Measurements from ENCODE around the gene DDX47. TPM values are rescaled to one million over a fixed set of nuclear protein-coding genes. Genes with fewer than 3 reads are reported as not detected.
"Not testable (repeated sequence)": the region's sequence is repeated elsewhere in the genome, so short reads cannot be mapped to it uniquely, and the experiment has no call there.

The DDX47 gene
- total RNA-seq, 1 donor from 2014 or later: 42.0 TPM

GRCh38 chr12:12817616-12818015 is 4.5 kb downstream of the DDX47 start:
- intact Hi-C loops (cut with DNase I): no loop called here
- TF ChIP-seq POLR2AphosphoS5 (IDR thresholded peaks at IDR 0.05; ENCODE audit: insufficient read depth in 1 of 2, low read depth in 1 of 2): no peak
- TF ChIP-seq CTCF (IDR thresholded peaks at IDR 0.05): no peak
- TF ChIP-seq POLR2A (IDR thresholded peaks at IDR 0.05): no peak
- H3K36me3 ChIP-seq: peaks cover 0 to 19% of the 10 kb centered on the region in 2 donors
- no peak overlapping the region for H3K4me3 ChIP-seq
- H3K27me3 ChIP-seq: no peaks in the 10 kb centered on the region
- H3K4me1 ChIP-seq: peaks cover 47% of the 10 kb centered on the region
- DNase-seq (ENCODE audit: extremely low spot score in 2 of 2): no peak
- no peaks in the 10 kb centered on the region for H3K9me3 ChIP-seq
- H3K27ac ChIP-seq: no peak overlapping the region

- intact Hi-C loops (cut with DNase I): no loop called here
- peaks cover 0 to 29% of the 10 kb centered on the region in 2 donors for H3K36me3 ChIP-seq
These were observed 5.6 kb downstream of the DDX47 start for GRCh38 chr12:12818701-12819100.

GRCh38 chr12:12819221-12819620 is 6.1 kb downstream of the DDX47 start:
- Histone ChIP-seq H3K9me3 (no peaks in the 10 kb centered on the region), H3K4me1 (peaks cover 40% of the 10 kb centered on the region), H3K27me3 (no peaks in the 10 kb centered on the region), H3K36me3 (peaks cover 0 to 35% of the 10 kb centered on the region in 2 donors), H3K27ac (peak overlapping the region; percentile 18), H3K4me3 (no peak overlapping the region)
- no peak for DNase-seq (ENCODE audit: extremely low spot score in 2 of 2)
- TF ChIP-seq POLR2A (IDR thresholded peaks at IDR 0.05): no peak
- TF ChIP-seq POLR2AphosphoS5 (IDR thresholded peaks at IDR 0.05; ENCODE audit: insufficient read depth in 1 of 2, low read depth in 1 of 2): no peak
- no peak for TF ChIP-seq CTCF (IDR thresholded peaks at IDR 0.05)
- intact Hi-C loops (cut with DNase I): no loop called here

More at GRCh38 chr12:12818701-12819100, 5.6 kb downstream of the DDX47 start:
- no peak for DNase-seq (ENCODE audit: extremely low spot score in 2 of 2)
- no peak for TF ChIP-seq CTCF (IDR thresholded peaks at IDR 0.05)
- no peak for TF ChIP-seq POLR2AphosphoS5 (IDR thresholded peaks at IDR 0.05; ENCODE audit: insufficient read depth in 1 of 2, low read depth in 1 of 2)
- no peak for TF ChIP-seq POLR2A (IDR thresholded peaks at IDR 0.05)
- H3K27me3 ChIP-seq: no peaks in the 10 kb centered on the region
- H3K9me3 ChIP-seq: no peaks in the 10 kb centered on the region
- H3K27ac ChIP-seq: no peak overlapping the region
- H3K4me3 ChIP-seq: no peak overlapping the region
- peaks cover 45% of the 10 kb centered on the region for H3K4me1 ChIP-seq

- intact Hi-C loops (cut with DNase I): no loop called here
These were observed 6.7 kb downstream of the DDX47 start for GRCh38 chr12:12819752-12820311.

GRCh38 chr12:12820376-12820775 is 7.2 kb downstream of the DDX47 start:
- H3K4me1 ChIP-seq: peaks cover 29% of the 10 kb centered on the region
- H3K27me3 ChIP-seq; H3K9me3 ChIP-seq; H3K4me3 ChIP-seq; H3K27ac ChIP-seq; DNase-seq (ENCODE audit: extremely low spot score in 2 of 2); intact Hi-C loops (cut with DNase I): not testable (repeated sequence)
- H3K36me3 ChIP-seq: peaks cover 0 to 46% of the 10 kb centered on the region in 2 donors

More at GRCh38 chr12:12819752-12820311, 6.7 kb downstream of the DDX47 start:
- H3K9me3 ChIP-seq: no peaks in the 10 kb centered on the region
- no peak overlapping the region for H3K4me3 ChIP-seq
- peaks cover 34% of the 10 kb centered on the region for H3K4me1 ChIP-seq
- no peak for TF ChIP-seq CTCF (IDR thresholded peaks at IDR 0.05)
- TF ChIP-seq POLR2AphosphoS5 (IDR thresholded peaks at IDR 0.05; ENCODE audit: insufficient read depth in 1 of 2, low read depth in 1 of 2): no peak
- no peak for TF ChIP-seq POLR2A (IDR thresholded peaks at IDR 0.05)
- peaks cover 0 to 41% of the 10 kb centered on the region in 2 donors for H3K36me3 ChIP-seq
- H3K27me3 ChIP-seq: no peaks in the 10 kb centered on the region
- H3K27ac ChIP-seq: peak overlapping the region; percentile 18
- DNase-seq (ENCODE audit: extremely low spot score in 2 of 2): no peak
